ENCODE data around the gene UTRN. TPM values are rescaled to one million over a fixed set of nuclear protein-coding genes. Genes with fewer than 3 reads are reported as not detected.

Gene UTRN
- total RNA-seq, 1 experiment from 2014 or later: 125 TPM

GRCh38 chr6:144259986-144260385, 25.1 kb upstream of the UTRN start:
- TF ChIP-seq ETV6 (CRISPR knock-in tag; IDR thresholded peaks at IDR 0.05) (no peak), ZBTB21 (CRISPR knock-in tag; IDR thresholded peaks at IDR 0.05; ENCODE audit: borderline replicate concordance) (no peak), ZNF219 (CRISPR knock-in tag; IDR thresholded peaks at IDR 0.05; ENCODE audit: borderline replicate concordance) (no peak), ZNF532 (CRISPR knock-in tag; IDR thresholded peaks at IDR 0.05; ENCODE audit: borderline replicate concordance) (no peak), MXD4 (CRISPR knock-in tag; IDR thresholded peaks at IDR 0.05; ENCODE audit: borderline replicate concordance) (no peak), GTF2I (CRISPR knock-in tag; conservative IDR thresholded peaks at IDR 0.05) (no peak), ZNF263 (CRISPR knock-in tag; IDR thresholded peaks at IDR 0.05; ENCODE audit: low read depth) (no peak), JUN (CRISPR knock-in tag; IDR thresholded peaks at IDR 0.05) (no peak), NR1H2 (CRISPR knock-in tag; IDR thresholded peaks at IDR 0.05) (no peak), ZNF396 (CRISPR knock-in tag; IDR thresholded peaks at IDR 0.05; ENCODE audit: borderline replicate concordance) (no peak)
- Mint-ChIP-seq H3K27ac (no peak overlapping the region), H3K36me3 (peaks cover 7% of the 10 kb centered on the region), H3K9me3 (peaks cover 41% of the 10 kb centered on the region), H3K4me3 (no peak overlapping the region), H3K27me3 (ENCODE audit: low read depth) (peaks cover 2% of the 10 kb centered on the region; the same call in 1 of the 2 replicates), H3K4me1 (peaks cover 27% of the 10 kb centered on the region)
- DNase-seq (ENCODE audit: low spot score): no peak
- POLR2A ChIA-PET: no interaction called here
- no peak for ATAC-seq
- CTCF ChIA-PET: interaction anchor here (1.1 kb wide), 1 partner anchor 222 kb away, joined by 3 read pairs; no protein-coding TSS in a partner anchor

- ChIA-PET CTCF (interaction anchor here (0.6 to 1.4 kb wide), 9 partner anchors 18 to 220 kb away, joined by 3 to 11 read pairs (median 3); partner anchors contain the start of gene UTRN), POLR2A (no interaction called here)
- H3K27me3 Mint-ChIP-seq (ENCODE audit: low read depth): peaks cover 2% of the 10 kb centered on the region; the same call in 1 of the 2 replicates
- DNase-seq (ENCODE audit: low spot score): peak; percentile 40
- ATAC-seq: peak; percentile 28
- TF ChIP-seq MAX (CRISPR knock-in tag; IDR thresholded peaks at IDR 0.05): no peak
- TF ChIP-seq ATF2 (CRISPR knock-in tag; IDR thresholded peaks at IDR 0.05; ENCODE audit: borderline replicate concordance, low read depth): no peak
- no peak for TF ChIP-seq ZNF121 (CRISPR knock-in tag; IDR thresholded peaks at IDR 0.05)
- no peak for TF ChIP-seq SOX15 (CRISPR knock-in tag; IDR thresholded peaks at IDR 0.05)
- TF ChIP-seq GRHL2 (CRISPR knock-in tag; IDR thresholded peaks at IDR 0.05; ENCODE audit: insufficient replicate concordance, severe bottlenecking): no peak
- no peak for TF ChIP-seq TEAD1 (CRISPR knock-in tag; IDR thresholded peaks at IDR 0.05)
- TF ChIP-seq NFYB (CRISPR knock-in tag; conservative IDR thresholded peaks at IDR 0.05; ENCODE audit: low read depth): no peak
- no peak for TF ChIP-seq SMAD4 (CRISPR knock-in tag; IDR thresholded peaks at IDR 0.05)
- no peak for TF ChIP-seq ZNF317 (CRISPR knock-in tag; IDR thresholded peaks at IDR 0.05; ENCODE audit: borderline replicate concordance, low read depth)
- TF ChIP-seq TCF7 (CRISPR knock-in tag; IDR thresholded peaks at IDR 0.05; ENCODE audit: low read depth): no peak
- H3K4me3 Mint-ChIP-seq: no peak overlapping the region
- H3K27ac Mint-ChIP-seq: no peak overlapping the region
- peaks cover 20% of the 10 kb centered on the region for H3K9me3 Mint-ChIP-seq
- H3K4me1 Mint-ChIP-seq: peaks cover 48% of the 10 kb centered on the region
- peaks cover 4% of the 10 kb centered on the region for H3K36me3 Mint-ChIP-seq
Observed at GRCh38 chr6:144262470-144263369, 22.4 kb upstream of the UTRN start.

All from WTC11 (cell line).